Measurements from ENCODE around the gene PHLDA3.

GRCh38 chr1:201450721-201451291 is 18.2 kb downstream of the PHLDA3 start:
- TF ChIP-seq CTCF (IDR thresholded peaks at IDR 0.05 in 4 of 5, conservative IDR thresholded peaks at IDR 0.05 in 1 of 5) (no peak), POLR2A (IDR thresholded peaks at IDR 0.05) (no peak)
